Activated B cell treated with CpG ODN at 0.5 μM for 24 hours (primary cell): ENCODE measurements around the gene SEL1L3. TPM values are rescaled to one million over a fixed set of nuclear protein-coding genes. Genes with fewer than 3 reads are reported as not detected.
A peak's percentile ranks its signal among the peaks of the same experiment; 100 is the strongest.

Source experiments
- ATAC-seq: fragments of 200-7000 bp; cut with Tn5 transposase; one replicate; pipeline ENCODE4 v1.10.0; 2021; ENCODE audit warnings: low read depth, mild to moderate bottlenecking, moderate library complexity
- CTCF ChIA-PET: fragments of 350-600 bp; sonication (Branson Sonifier 250); formaldehyde crosslinking; loops from one replicate; lab custom pipeline; 2021; ENCODE audit warnings: antibody characterized with exemption; lab: Charles Lee
- POLR2A ChIA-PET: fragments of 350-600 bp; sonication (Branson Sonifier 250); formaldehyde crosslinking; loops from one replicate; lab custom pipeline; 2021; ENCODE audit warnings: antibody characterized with exemption; lab: Charles Lee
- DNase-seq: peaks from one replicate; pipeline ENCODE4 v3.0.0; 2022
- H3K27ac Mint-ChIP-seq: one replicate; pipeline ENCODE4 v1.8.0; 2020; ENCODE audit warnings: mixed read lengths
- H3K27me3 Mint-ChIP-seq: one replicate; pipeline ENCODE4 v1.8.0; 2021; ENCODE audit warnings: mixed read lengths
- H3K36me3 Mint-ChIP-seq: one replicate; pipeline ENCODE4 v1.8.0; 2021; ENCODE audit warnings: low read depth, mixed read lengths
- H3K4me1 Mint-ChIP-seq: one replicate; pipeline ENCODE4 v1.8.0; 2021; ENCODE audit warnings: mixed read lengths
- H3K4me3 Mint-ChIP-seq: one replicate; pipeline ENCODE4 v1.8.0; 2020; ENCODE audit warnings: mild to moderate bottlenecking, mixed read lengths
- H3K9me3 Mint-ChIP-seq: one replicate; pipeline ENCODE4 v1.8.0; 2020; ENCODE audit warnings: mixed read lengths
- intact Hi-C: fragments of 100-400 bp; cut with micrococcal nuclease; formaldehyde crosslinking; loops from one replicate; pipeline ENCODE4 v1.15.1; 2024
- total RNA-seq: library from RNA; stranded (reverse); gene quantifications from 2 replicates; pipeline ENCODE4 v1.2.3, GENCODE V29; 2022
- TF ChIP-seq, protein P1 (sequence below): fragments of 200-600 bp; IDR thresholded peaks from one replicate; pipeline ENCODE4 v1.8.0; 2022; ENCODE audit warnings: antibody characterized with exemption, mild to moderate bottlenecking

SEL1L3 gene
- total RNA-seq, 1 donor from 2014 or later: 113 TPM

DNA sequence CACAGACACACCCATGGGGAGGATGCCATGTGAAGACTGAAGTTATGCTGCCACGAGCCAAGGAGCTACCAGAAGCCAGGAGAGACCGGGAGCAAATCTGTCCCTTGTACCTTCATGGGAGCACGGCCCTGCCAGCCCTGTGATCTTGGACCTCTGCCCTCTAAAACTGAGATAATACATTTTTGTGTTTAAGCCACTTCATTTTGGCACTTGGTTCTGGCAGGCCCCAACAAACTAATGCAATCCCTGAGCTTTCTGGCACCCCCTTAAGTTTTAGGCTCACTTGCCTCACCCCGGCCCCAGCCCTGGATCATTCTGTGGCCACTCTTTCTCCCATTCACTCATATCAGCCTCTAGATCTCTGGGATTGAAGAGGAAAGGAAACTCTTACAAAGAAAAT, 35.4 kb downstream of the SEL1L3 start:
- no peak overlapping the region for H3K4me3 Mint-ChIP-seq
- DNase-seq (no peak), ATAC-seq (no peak)
- POLR2A ChIA-PET: no interaction called here
- H3K9me3 Mint-ChIP-seq: no peaks in the 10 kb centered on the region
- H3K4me1 Mint-ChIP-seq: no peaks in the 10 kb centered on the region
- TF ChIP-seq, protein P1, sequence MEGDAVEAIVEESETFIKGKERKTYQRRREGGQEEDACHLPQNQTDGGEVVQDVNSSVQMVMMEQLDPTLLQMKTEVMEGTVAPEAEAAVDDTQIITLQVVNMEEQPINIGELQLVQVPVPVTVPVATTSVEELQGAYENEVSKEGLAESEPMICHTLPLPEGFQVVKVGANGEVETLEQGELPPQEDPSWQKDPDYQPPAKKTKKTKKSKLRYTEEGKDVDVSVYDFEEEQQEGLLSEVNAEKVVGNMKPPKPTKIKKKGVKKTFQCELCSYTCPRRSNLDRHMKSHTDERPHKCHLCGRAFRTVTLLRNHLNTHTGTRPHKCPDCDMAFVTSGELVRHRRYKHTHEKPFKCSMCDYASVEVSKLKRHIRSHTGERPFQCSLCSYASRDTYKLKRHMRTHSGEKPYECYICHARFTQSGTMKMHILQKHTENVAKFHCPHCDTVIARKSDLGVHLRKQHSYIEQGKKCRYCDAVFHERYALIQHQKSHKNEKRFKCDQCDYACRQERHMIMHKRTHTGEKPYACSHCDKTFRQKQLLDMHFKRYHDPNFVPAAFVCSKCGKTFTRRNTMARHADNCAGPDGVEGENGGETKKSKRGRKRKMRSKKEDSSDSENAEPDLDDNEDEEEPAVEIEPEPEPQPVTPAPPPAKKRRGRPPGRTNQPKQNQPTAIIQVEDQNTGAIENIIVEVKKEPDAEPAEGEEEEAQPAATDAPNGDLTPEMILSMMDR: no peak
- no peaks in the 10 kb centered on the region for H3K27me3 Mint-ChIP-seq
- CTCF ChIA-PET: no interaction called here
- intact Hi-C loops: no loop called here
- peaks cover 86% of the 10 kb centered on the region for H3K36me3 Mint-ChIP-seq
- peak overlapping the region; percentile 30 for H3K27ac Mint-ChIP-seq

DNA sequence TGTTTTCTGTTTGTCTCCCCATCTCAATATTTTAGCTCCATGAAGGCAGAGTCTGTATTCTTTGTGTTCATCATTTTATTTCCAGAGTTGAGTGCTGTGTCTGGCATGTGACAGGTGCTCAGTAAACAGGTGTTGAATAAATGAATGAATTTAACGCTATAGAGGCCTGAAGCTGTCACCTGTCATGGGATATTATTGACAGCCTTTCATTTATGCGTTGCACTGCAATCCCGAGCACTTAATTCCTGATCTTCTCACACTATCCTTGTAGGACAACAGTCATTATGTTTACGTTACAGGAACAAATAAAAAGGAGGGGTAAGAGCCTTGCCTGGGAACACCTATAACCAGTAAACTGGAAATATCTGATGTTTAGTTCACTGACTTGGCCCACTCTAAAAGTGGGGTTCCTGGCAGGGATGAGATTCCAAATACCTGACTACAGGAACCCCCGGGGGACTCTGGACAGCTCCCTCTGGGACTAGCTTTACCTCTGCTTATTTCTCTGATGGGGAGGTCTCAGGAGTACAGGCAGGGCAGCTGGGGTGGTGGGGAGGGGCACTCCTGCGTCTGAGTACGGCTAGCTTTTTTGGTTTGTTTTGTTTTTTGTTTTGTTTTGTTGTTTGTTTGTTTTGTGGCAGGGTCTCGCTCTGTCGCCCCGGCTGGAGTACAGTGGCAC, 36.6 kb downstream of the SEL1L3 start:
- no peaks in the 10 kb centered on the region for H3K4me1 Mint-ChIP-seq
- ATAC-seq (no peak), DNase-seq (no peak)
- peaks cover 87% of the 10 kb centered on the region for H3K36me3 Mint-ChIP-seq
- TF ChIP-seq, protein P1: no peak
- no peak overlapping the region for H3K27ac Mint-ChIP-seq
- CTCF ChIA-PET: no interaction called here
- H3K4me3 Mint-ChIP-seq: no peak overlapping the region
- intact Hi-C loops: no loop called here
- POLR2A ChIA-PET: no interaction called here
- no peaks in the 10 kb centered on the region for H3K27me3 Mint-ChIP-seq
- no peaks in the 10 kb centered on the region for H3K9me3 Mint-ChIP-seq

DNA sequence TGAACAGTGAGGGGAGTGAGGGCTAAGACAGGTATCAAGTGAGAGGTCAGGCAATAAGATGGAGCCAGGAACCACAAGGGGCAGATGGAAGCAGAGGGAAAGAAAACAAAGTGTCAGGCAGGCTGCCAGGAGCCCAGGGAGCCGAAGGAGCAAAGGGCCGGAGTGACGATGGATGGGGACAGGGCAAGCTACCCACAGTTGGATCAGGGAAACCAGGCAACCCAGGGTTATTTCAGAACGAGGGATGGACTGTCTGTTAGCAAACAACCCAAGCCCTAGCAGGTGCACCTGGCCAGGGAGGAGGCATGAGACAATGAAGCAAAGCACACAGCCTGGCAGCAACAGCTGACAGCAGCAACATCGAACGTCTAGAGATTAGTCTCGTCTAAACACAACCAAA, 39.2 kb downstream of the SEL1L3 start:
- Mint-ChIP-seq H3K27ac (no peak overlapping the region), H3K4me1 (no peaks in the 10 kb centered on the region), H3K36me3 (peaks cover 87% of the 10 kb centered on the region), H3K9me3 (no peaks in the 10 kb centered on the region), H3K4me3 (no peak overlapping the region), H3K27me3 (no peaks in the 10 kb centered on the region)
- ATAC-seq (no peak), DNase-seq (no peak)
- ChIA-PET CTCF (no interaction called here), POLR2A (no interaction called here)
- TF ChIP-seq, protein P1: no peak
- intact Hi-C loops: no loop called here

DNA sequence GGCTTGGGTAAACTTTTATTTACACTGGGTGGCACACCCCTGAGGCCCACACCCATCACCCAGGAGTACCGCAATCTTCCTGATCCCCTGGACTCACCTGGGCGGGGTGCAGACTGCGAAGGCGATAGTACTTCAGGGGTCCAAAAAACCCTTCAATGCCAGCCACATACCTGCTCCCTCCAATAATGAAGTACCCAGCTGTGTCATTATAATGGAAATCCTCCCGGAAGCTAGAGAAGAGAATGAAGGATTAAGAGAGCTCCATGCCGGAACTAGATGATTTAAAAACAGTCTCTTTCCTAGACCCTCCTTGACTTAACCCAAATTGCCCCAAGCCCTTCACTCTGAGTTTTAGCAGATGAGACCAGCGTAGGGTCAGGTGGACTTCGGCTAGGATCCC, 40.9 kb downstream of the SEL1L3 start:
- H3K36me3 Mint-ChIP-seq: peaks cover 90% of the 10 kb centered on the region
- DNase-seq (no peak), ATAC-seq (no peak)
- ChIA-PET POLR2A (no interaction called here), CTCF (no interaction called here)
- H3K4me1 Mint-ChIP-seq: no peaks in the 10 kb centered on the region
- H3K9me3 Mint-ChIP-seq: no peaks in the 10 kb centered on the region
- TF ChIP-seq, protein P1: no peak
- H3K27me3 Mint-ChIP-seq: no peaks in the 10 kb centered on the region
- H3K27ac Mint-ChIP-seq: no peak overlapping the region
- H3K4me3 Mint-ChIP-seq: no peak overlapping the region
- intact Hi-C loops: no loop called here

DNA sequence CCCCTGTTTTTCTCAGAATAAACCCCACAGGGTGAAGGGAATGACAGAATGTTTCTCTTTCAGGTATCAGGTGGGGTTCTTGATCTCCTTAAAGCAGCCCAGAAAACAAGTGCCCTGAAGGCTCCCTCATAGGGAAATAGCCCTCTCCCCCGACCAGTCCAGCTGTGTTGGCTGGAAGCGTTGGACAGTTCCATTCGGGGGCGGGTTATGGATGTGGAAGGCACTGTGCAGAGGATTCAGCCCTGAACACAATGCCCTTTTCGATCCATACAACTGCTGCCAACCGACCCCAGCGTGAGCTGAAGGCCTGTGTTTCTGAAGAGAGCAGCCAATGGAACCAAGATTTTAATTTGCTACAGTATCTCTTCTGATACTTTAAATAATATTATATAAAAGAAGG, 41.5 kb downstream of the SEL1L3 start:
- no peak overlapping the region for H3K4me3 Mint-ChIP-seq
- DNase-seq (no peak), ATAC-seq (no peak)
- TF ChIP-seq, protein P1: no peak
- no peak overlapping the region for H3K27ac Mint-ChIP-seq
- ChIA-PET CTCF (no interaction called here), POLR2A (no interaction called here)
- H3K36me3 Mint-ChIP-seq: peaks cover 91% of the 10 kb centered on the region
- intact Hi-C loops: no loop called here
- no peaks in the 10 kb centered on the region for H3K27me3 Mint-ChIP-seq
- H3K9me3 Mint-ChIP-seq: no peaks in the 10 kb centered on the region
- H3K4me1 Mint-ChIP-seq: no peaks in the 10 kb centered on the region
